CD4-positive, alpha-beta T cell treated with Interleukin-10 for 1 hour (primary cell): ENCODE measurements around the gene MARCHF9.
"Not testable (repeated sequence)": the region's sequence is repeated elsewhere in the genome, so short reads cannot be mapped to it uniquely, and the experiment has no call there.

Experiments
- DNase-seq: peaks from one replicate; pipeline ENCODE4 v3.0.0-alpha.2; 2020

The MARCHF9 gene

GRCh38 chr12:57754411-57755193, at the start of gene MARCHF9:
TSS of gene MARCHF9 (plus strand) at chr12:57755103. CDS start at chr12:57755529, 426 bp downstream.
- DNase-seq, result peak; percentile 93

GRCh38 chr12:57707250-57707649, 47.7 kb upstream of the MARCHF9 start:
- no peak for DNase-seq

GRCh38 chr12:57708296-57708695, 46.6 kb upstream of the MARCHF9 start:
- DNase-seq, result no peak

- no peak for DNase-seq
Observed at GRCh38 chr12:57712701-57713100, 42.2 kb upstream of the MARCHF9 start.

GRCh38 chr12:57713209-57713608, 41.7 kb upstream of the MARCHF9 start:
- no peak for DNase-seq

- not testable (repeated sequence) for DNase-seq
Observed at GRCh38 chr12:57715036-57715748, 39.7 kb upstream of the MARCHF9 start.

- DNase-seq, result no peak
Observed at GRCh38 chr12:57715786-57716185, 39.1 kb upstream of the MARCHF9 start.

GRCh38 chr12:57716305-57716704, 38.6 kb upstream of the MARCHF9 start:
- DNase-seq, result no peak

GRCh38 chr12:57717131-57717530, 37.8 kb upstream of the MARCHF9 start:
- no peak for DNase-seq

- DNase-seq, result no peak
Observed at GRCh38 chr12:57717846-57718640, 36.9 kb upstream of the MARCHF9 start.

- no peak for DNase-seq
Observed at GRCh38 chr12:57718641-57719528, 36.0 kb upstream of the MARCHF9 start.

GRCh38 chr12:57719777-57720605, 34.9 kb upstream of the MARCHF9 start:
- DNase-seq, result no peak

- no peak for DNase-seq
Observed at GRCh38 chr12:57720606-57721595, 34.0 kb upstream of the MARCHF9 start.

- DNase-seq, result not testable (repeated sequence)
Observed at GRCh38 chr12:57721846-57722608, 32.9 kb upstream of the MARCHF9 start.

- DNase-seq, result no peak
Observed at GRCh38 chr12:57722716-57723629, 31.9 kb upstream of the MARCHF9 start.

- DNase-seq, result no peak
Observed at GRCh38 chr12:57723630-57723962, 31.3 kb upstream of the MARCHF9 start.

- no peak for DNase-seq
Observed at GRCh38 chr12:57724003-57724935, 30.6 kb upstream of the MARCHF9 start.
